ENCODE results near the gene VSTM4.

The VSTM4 gene

GRCh38 chr10:49116509-49117375 is 1.4 kb upstream of the VSTM4 start:
- no peak for DNase-seq (ENCODE audit: low read depth in 2 of 2)

- DNase-seq (ENCODE audit: low read depth in 2 of 2): no peak
Measured at GRCh38 chr10:49115796-49116508, 630 bp upstream of the VSTM4 start.

DNA sequence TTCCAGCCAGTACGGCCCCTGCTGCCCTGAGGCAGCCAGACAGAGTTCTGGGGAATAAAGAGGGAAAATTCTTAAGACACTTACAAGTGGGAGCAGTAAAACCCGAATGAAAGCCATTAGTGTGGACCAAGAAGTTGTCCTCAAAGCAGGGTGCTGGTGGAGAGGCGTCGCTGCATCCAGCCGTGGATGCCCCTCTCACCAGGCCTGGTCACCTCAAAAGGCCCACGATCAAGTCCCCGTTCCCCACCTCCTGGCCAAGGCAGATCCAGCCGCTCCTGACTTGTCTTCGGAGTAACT is 656 bp downstream of the VSTM4 start:
- no peak for DNase-seq (ENCODE audit: low read depth in 2 of 2)

DNA sequence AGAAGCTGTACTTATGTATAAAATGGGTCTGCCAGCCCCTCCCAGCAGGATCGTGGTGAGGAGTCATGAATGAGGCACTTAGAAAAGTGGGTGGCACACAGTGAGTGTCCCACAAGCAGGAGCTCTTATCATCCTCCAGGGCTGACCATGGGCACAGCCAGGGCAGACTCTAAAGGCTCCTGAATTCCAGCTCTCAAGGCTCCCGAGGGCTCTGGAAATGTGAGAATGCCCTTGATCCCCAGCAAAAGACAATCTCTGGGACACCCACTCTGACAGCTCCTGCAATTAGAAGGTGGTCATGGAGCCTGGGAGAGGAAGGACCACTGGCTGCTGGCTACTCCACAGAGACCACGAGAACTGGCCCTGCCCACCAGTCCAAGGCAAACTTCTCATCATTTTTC is 1.6 kb downstream of the VSTM4 start:
- no peak for DNase-seq (ENCODE audit: low read depth in 2 of 2)

GRCh38 chr10:49112851-49113250 is 2.5 kb downstream of the VSTM4 start:
- no peak for DNase-seq (ENCODE audit: low read depth in 2 of 2)

GRCh38 chr10:49112098-49112497 is 3.2 kb downstream of the VSTM4 start:
- no peak for DNase-seq (ENCODE audit: low read depth in 2 of 2)

GRCh38 chr10:49111320-49111698 is 4.0 kb downstream of the VSTM4 start:
- DNase-seq (ENCODE audit: low read depth in 2 of 2): no peak

GRCh38 chr10:49110684-49111319 is 4.5 kb downstream of the VSTM4 start:
- no peak for DNase-seq (ENCODE audit: low read depth in 2 of 2)

GRCh38 chr10:49109669-49110340 is 5.5 kb downstream of the VSTM4 start:
- no peak for DNase-seq (ENCODE audit: low read depth in 2 of 2)

DNA sequence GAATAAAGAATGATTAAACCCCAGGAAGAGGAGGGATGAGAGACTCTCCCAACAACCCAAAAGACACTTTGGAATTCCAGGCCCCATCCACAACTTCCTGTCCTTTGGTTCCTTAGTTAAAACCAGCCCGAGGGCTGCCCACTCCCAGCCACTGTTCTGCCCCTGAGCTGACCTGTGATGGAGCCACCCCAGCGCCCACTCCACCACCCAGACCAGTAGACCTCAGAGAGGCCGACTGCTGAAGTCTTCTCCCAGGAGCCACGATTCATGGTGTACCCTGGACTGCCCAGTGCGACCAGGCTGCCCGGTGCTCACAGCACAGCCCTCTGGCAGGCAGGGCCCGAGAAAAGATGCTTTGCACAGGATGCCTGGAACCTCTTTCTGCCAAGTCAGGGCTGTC is 6.7 kb downstream of the VSTM4 start:
- DNase-seq (ENCODE audit: low read depth in 2 of 2): no peak

DNA sequence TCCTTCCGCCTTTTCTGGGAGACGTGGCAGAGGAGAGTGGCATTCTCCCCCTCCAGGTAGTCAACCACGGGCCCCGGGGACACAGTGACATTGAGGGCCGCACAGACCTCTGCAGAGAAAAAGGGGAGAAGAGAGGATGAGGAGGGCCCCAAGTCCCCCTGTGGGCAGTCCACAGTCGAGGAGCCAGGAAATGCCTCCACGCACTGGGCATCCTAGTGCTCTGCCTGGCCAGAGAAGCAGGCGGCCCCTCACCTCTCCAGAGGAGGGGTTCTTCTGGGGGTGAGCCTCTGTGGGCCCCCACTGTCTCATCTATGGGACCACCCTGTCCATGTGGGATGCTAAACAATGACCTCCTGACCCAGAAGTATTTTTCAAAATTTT is 7.4 kb downstream of the VSTM4 start:
- no peak for DNase-seq (ENCODE audit: low read depth in 2 of 2)

GRCh38 chr10:49107111-49107886 is 8.0 kb downstream of the VSTM4 start:
- DNase-seq (ENCODE audit: low read depth in 2 of 2): no peak

DNA sequence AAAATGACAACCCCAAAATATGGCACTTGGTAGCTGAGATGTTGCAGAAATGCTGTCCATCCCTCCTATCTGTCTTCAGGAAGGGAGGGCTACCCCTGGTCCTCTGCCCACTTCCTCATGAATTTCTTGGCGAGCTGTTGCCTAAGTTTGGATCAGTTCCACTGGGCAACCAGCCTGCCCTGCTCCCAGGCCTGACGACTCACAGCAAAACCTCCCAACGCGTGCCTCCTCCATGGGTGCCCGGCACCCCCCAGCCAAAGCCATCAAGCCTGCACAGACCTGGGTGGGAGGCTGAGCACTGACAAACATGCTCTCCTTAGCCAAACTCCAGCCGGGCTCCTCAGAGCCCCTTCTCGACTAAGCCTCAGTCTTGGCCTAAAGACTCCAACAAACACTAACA is 8.9 kb downstream of the VSTM4 start:
- no peak for DNase-seq (ENCODE audit: low read depth in 2 of 2)

DNA sequence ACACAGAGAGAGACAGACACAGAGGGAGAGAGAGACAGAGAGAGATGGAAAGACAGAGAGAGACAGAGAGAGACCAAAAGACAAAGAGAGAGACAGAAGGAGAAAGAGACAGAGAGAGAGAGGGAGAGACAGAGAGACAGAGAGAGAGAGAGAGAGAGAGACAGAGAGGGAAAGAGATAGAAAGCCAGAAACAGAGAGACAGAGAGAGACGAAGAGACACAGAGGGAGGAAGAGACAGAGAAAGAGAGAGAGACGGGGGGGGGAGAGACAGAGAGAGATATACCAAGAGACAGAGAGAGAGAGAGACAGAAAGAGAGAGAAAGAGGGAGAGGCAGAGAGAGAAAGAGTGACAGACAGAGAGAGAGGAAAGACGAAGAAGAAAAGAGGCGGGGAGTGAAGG is 10.2 kb downstream of the VSTM4 start:
- no peak for DNase-seq (ENCODE audit: low read depth in 2 of 2)

GRCh38 chr10:49104323-49104722 is 11.0 kb downstream of the VSTM4 start:
- DNase-seq (ENCODE audit: low read depth in 2 of 2): no peak

DNA sequence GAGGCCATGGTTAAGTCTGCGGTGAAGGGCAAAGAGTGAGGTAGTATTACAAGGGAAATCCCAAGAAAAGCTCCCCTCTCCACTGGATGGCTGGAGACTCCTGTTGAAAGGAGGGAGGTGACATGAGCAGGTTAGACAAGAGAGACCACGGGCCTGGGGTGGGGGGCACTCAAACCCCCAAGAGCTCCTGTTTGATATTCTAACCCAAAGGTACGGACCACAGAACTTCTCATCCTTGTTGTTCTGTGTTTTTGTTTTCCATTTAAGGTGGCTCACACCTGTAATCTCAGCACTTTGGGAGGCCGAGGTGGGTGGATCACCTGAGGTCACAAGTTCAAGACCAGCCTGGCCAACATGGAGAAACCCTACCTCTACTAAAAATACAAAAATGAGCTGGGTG is 11.6 kb downstream of the VSTM4 start:
- DNase-seq (ENCODE audit: low read depth in 2 of 2): no peak

GRCh38 chr10:49099046-49099445 is 16.3 kb downstream of the VSTM4 start:
- DNase-seq (ENCODE audit: low read depth in 2 of 2): no peak

DNA sequence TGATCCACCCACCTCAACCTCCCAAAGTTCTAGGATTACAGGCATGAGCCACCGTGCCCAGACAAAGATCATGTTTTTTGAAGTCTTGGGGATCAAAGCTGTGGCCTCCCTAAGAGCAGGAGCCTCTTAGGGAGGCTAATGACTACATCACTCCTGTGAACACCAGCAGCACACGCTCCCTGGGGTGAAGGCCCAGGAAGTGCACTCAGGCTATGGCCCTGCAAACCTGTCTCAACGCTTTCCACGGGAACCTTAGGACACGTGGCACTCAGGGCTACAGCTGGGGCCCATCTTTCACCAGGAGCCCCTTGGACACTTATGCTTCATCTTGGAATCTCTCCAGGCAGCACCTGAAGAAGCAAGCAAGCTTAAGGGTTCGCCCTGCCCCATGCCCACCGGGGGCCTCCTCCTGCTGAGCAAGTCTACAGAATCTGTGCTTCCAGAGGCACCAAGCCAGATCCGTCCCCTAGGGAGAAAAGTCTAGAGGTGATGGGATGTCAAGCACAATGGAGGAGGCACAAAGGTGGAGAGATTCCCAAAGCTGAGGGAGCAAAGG is 18.4 kb downstream of the VSTM4 start:
- no peak for DNase-seq (ENCODE audit: low read depth in 2 of 2)

DNA sequence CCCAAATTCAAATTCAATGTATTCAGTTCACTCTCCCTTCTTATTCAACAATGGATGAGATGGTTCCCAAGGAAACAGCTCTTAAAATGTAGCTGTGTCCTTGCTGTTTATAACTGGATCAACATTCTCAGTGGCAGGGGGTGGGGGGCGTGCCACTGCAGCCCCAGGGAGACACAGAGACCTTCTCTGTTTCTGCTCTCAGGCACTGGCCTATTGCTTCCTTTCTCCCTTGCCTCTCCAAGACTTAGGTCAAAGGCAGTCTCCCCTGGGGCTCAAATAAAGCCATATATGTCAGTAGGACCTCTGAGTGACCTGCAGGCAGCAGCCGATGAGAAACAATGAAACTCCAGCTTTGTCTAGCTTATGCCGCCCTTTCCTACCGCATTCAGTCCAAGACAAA is 20.7 kb downstream of the VSTM4 start:
- DNase-seq (ENCODE audit: low read depth in 2 of 2): no peak

DNA sequence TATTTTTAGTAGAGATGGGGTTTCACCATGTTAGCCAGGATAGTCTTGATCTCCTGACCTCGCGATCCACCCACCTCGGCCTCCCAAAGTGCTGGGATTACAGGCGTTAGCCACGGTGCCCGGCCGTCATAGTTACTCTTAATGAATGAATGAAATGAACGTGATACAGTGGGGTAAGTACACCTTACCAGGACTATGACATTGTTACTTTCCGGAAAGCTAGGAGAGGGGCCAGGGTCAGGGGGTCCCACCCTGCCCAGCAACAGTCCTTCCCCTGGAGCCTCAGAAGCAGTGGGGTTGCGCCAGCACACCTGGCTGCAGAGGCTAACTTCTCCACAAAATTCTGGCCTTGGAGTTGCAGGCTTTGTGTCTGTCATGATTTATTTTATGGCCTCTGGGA is 21.4 kb downstream of the VSTM4 start:
- DNase-seq (ENCODE audit: low read depth in 2 of 2): no peak

DNA sequence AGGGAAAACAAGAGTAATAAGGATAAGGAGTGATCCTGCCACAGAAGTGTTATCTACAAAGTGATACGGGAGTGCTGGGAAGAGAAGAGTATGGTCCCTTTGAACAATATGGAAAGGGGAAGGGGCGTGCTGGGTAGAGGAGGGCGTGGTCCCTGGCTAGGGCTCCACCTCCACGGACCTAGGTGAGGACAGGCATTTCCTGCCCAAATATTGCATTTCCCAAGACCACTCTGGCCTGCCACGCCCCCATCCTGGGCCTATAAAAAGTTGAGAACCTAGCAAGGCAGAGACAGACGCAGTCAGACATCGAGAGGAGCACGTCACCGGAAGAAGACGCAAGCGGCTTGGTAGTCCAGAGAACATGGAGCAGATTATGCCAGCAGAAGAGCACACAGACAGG is 22.8 kb downstream of the VSTM4 start:
- DNase-seq (ENCODE audit: low read depth in 2 of 2): no peak
